B cell (primary cell): ENCODE results near the gene PTX4. TPM values are rescaled to one million over a fixed set of nuclear protein-coding genes. Genes with fewer than 3 reads are reported as not detected.

ENCODE experiments used
- ATAC-seq: fragments of 200-7000 bp; cut with Tn5 transposase; one replicate; pipeline ENCODE4 v1.10.0; 2021; ENCODE audit warnings: low read depth, mild to moderate bottlenecking, moderate number of reproducible peaks, moderate library complexity
- CTCF ChIA-PET: fragments of 350-600 bp; sonication (Branson Sonifier 250); formaldehyde crosslinking; loops from one replicate; lab custom pipeline; 2021; ENCODE audit warnings: antibody characterized with exemption, inconsistent platforms; lab: Charles Lee
- POLR2A ChIA-PET: fragments of 350-600 bp; sonication (Branson Sonifier 250); formaldehyde crosslinking; loops from one replicate; lab custom pipeline; 2021; ENCODE audit warnings: antibody characterized with exemption; lab: Charles Lee
- DNase-seq: peaks from one replicate; pipeline ENCODE4 v3.0.0; 2013
- H2AFZ ChIP-seq: 2 replicates; pipeline ENCODE4 v1.6.1; 2012; ENCODE audit warnings: mild to moderate bottlenecking, low read depth, low read length; ENCODE audit not compliant: insufficient read depth, poor library complexity, severe bottlenecking
- H3K27ac ChIP-seq, 2 donors: 1 replicate in 1 of 2; 2 replicates in 1 of 2; pipeline ENCODE4 v1.5.1; 2012 to 2013; ENCODE audit warnings: low read length in 2 of 2, mild to moderate bottlenecking in 2 of 2, moderate library complexity in 1 of 2
- H3K27me3 ChIP-seq, 4 experiments: fragments of 200-600 bp in 1 of 4; sonication (generic) in 1 of 4; replicated peaks in 1 of 4; 1 replicate in 2 of 4; 2 replicates in 2 of 4; pipeline versions ENCODE4 v1.6.1 to v1.7.0; 2013 to 2016; ENCODE audit warnings: low read length in 3 of 4, mild to moderate bottlenecking in 2 of 4, mixed read lengths in 1 of 4, moderate library complexity in 1 of 4; ENCODE audit not compliant: insufficient read depth in 4 of 4, control insufficient read depth in 3 of 4; ENCODE audit errors: control extremely low read depth in 1 of 4
- H3K36me3 ChIP-seq, 2 experiments: replicated peaks in 1 of 2; 1 replicate in 1 of 2; 2 replicates in 1 of 2; pipeline versions ENCODE4 v1.6.1 to v1.7.1; 2013; ENCODE audit warnings: low read length in 1 of 2; ENCODE audit not compliant: insufficient read depth in 2 of 2, control insufficient read depth in 1 of 2; ENCODE audit errors: control extremely low read depth in 1 of 2, extremely low read depth in 1 of 2
- H3K4me1 ChIP-seq, 2 donors: fragments of 200-600 bp in 1 of 2; sonication (generic) in 1 of 2; 1 replicate in 1 of 2; 2 replicates in 1 of 2; pipeline versions ENCODE4 v1.5.1 to v1.6.1; 2013 to 2017; ENCODE audit warnings: low read length in 2 of 2; ENCODE audit not compliant: control insufficient read depth in 2 of 2, insufficient read depth in 2 of 2
- H3K4me2 ChIP-seq: replicated peaks from 2 replicates; pipeline ENCODE3; 2012; ENCODE audit warnings: mild to moderate bottlenecking, low read depth, low read length; ENCODE audit not compliant: poor library complexity, severe bottlenecking
- H3K4me3 ChIP-seq, 5 experiments: fragments of 200-600 bp in 1 of 5; sonication (generic) in 1 of 5; 1 replicate in 3 of 5; 2 replicates in 2 of 5; pipeline versions ENCODE4 v1.5.1 to v1.7.0; 2011 to 2016; ENCODE audit warnings: low read length in 4 of 5, mild to moderate bottlenecking in 4 of 5, low read depth in 2 of 5, control low read depth in 1 of 5, moderate library complexity in 1 of 5; ENCODE audit not compliant: insufficient read depth in 1 of 5; ENCODE audit errors: control extremely low read depth in 1 of 5, extremely low read depth in 1 of 5
- H3K79me2 ChIP-seq: fragments of 200-600 bp; sonication (generic); one replicate; pipeline ENCODE4 v1.6.0; 2016; ENCODE audit warnings: low read length; ENCODE audit not compliant: control insufficient read depth, insufficient read depth
- H3K9ac ChIP-seq: fragments of 200-600 bp; sonication (generic); 2 replicates; pipeline ENCODE4 v1.6.1; 2017; ENCODE audit warnings: mild to moderate bottlenecking, low read length, moderate library complexity
- H3K9me3 ChIP-seq, 3 donors: one replicate each; pipeline versions ENCODE4 v1.6.1 to v1.7.1; 2013; ENCODE audit warnings: low read length in 2 of 3; ENCODE audit not compliant: control insufficient read depth in 2 of 3, insufficient read depth in 1 of 3; ENCODE audit errors: control extremely low read depth in 1 of 3
- H4K20me1 ChIP-seq: 2 replicates; pipeline ENCODE4 v1.6.0; 2012; ENCODE audit warnings: mild to moderate bottlenecking, low read length; ENCODE audit not compliant: insufficient read depth, control insufficient read depth, poor library complexity, severe bottlenecking
- H3K27ac Mint-ChIP-seq: one replicate; pipeline ENCODE4 v1.8.0; 2021; ENCODE audit warnings: mixed read lengths
- H3K27me3 Mint-ChIP-seq: one replicate; pipeline ENCODE4 v1.8.0; 2021; ENCODE audit warnings: mixed read lengths
- H3K4me1 Mint-ChIP-seq: one replicate; pipeline ENCODE4 v1.8.0; 2021; ENCODE audit warnings: mixed read lengths
- H3K4me3 Mint-ChIP-seq: one replicate; pipeline ENCODE4 v1.8.0; 2021; ENCODE audit warnings: mixed read lengths
- H3K9me3 Mint-ChIP-seq: one replicate; pipeline ENCODE4 v1.8.0; 2022; ENCODE audit warnings: mixed read lengths; ENCODE audit not compliant: insufficient read depth
- CTCF ChIP-seq: fragments of 200-600 bp; IDR thresholded peaks from one replicate; pipeline ENCODE4 v1.8.0; 2022; ENCODE audit warnings: antibody characterized with exemption, mild to moderate bottlenecking
- EZH2 ChIP-seq: IDR thresholded peaks from 2 replicates; pipeline ENCODE4 v1.6.1; 2012; ENCODE audit warnings: borderline replicate concordance, low read depth, mild to moderate bottlenecking, moderate library complexity, low read length; ENCODE audit not compliant: insufficient read depth, poor library complexity, severe bottlenecking
- WGBS: methylation state at CpG from one replicate; pipeline ENCODE4 v1.1.5; 2013; ENCODE audit warnings: missing lambda C conversion rate; ENCODE audit not compliant: insufficient coverage; 5-methylcytosine and 5-hydroxymethylcytosine counted together
- intact Hi-C: fragments of 100-400 bp; cut with micrococcal nuclease; formaldehyde crosslinking; loops from one replicate; pipeline ENCODE4 v1.10.0; 2022
- polyA plus RNA-seq: library from polyadenylated mRNA; depleted of rRNA; stranded (reverse); fragments of >200 nt; gene quantifications from 2 replicates; pipeline ENCODE4 v1.2.3, GENCODE V29; 2012
- total RNA-seq, 2 donors: library from RNA; stranded (reverse); fragments of 120-200 nt in 1 of 2; gene quantifications; 1 replicate in 1 of 2; 2 replicates in 1 of 2; pipeline versions ENCODE4 v1.2.3 to v1.2.4, GENCODE V29; 2013 to 2022

The PTX4 gene
- total and polyA plus RNA-seq, 2 donors (not counting 1 experiment from before 2014, with no cell fraction given), result 0.33 TPM; not detected in 1

- Histone ChIP-seq H3K27ac (peak overlapping the region; percentile 76 to 96), H3K9me3 (no peaks in the 10 kb centered on the region), H3K4me2 (peak overlapping the region; percentile 97), H4K20me1 (peaks cover 47% of the 10 kb centered on the region), H3K4me1 (peaks cover 41 to 63% of the 10 kb centered on the region in 2 donors), H3K36me3 (no peaks in the 10 kb centered on the region), H3K27me3 (no peaks in the 10 kb centered on the region), H3K4me3 (no peak overlapping the region), H3K9ac (no peak overlapping the region), H2AFZ (no peak overlapping the region), H3K79me2 (peaks cover 99% of the 10 kb centered on the region)
- intact Hi-C loops, result no loop called here
- DNase-seq (no peak), ATAC-seq (no peak)
- Mint-ChIP-seq H3K27me3 (no peaks in the 10 kb centered on the region), H3K9me3 (no peaks in the 10 kb centered on the region), H3K4me3 (peak overlapping the region; percentile 83), H3K27ac (peak overlapping the region; percentile 94), H3K4me1 (peaks cover 55% of the 10 kb centered on the region)
- ChIA-PET POLR2A (interaction anchor here (1.0 to 1.1 kb wide), 2 partner anchors 22 to 50 kb away, joined by 3 to 6 read pairs; partner anchors contain the start of gene UQCC4), CTCF (interaction anchor here (1.4 kb wide), 1 partner anchor 107 kb away, joined by 3 read pairs; no protein-coding TSS in a partner anchor)
- 66% methylated on average over 14 of the region's 14 CpGs for WGBS
- TF ChIP-seq CTCF, result no peak
- TF ChIP-seq EZH2, result no peak
These were observed 18.1 kb downstream of the PTX4 start for GRCh38 chr16:1470481-1471251.

- intact Hi-C loops, result loop anchor here (1.0 kb wide), 1 partner anchor 10 kb away; no protein-coding TSS in a partner anchor
- H3K4me1 ChIP-seq, result peaks cover 38 to 57% of the 10 kb centered on the region in 2 donors
- H3K79me2 ChIP-seq, result peaks cover 100% of the 10 kb centered on the region
- no peak overlapping the region for H2AFZ ChIP-seq
- no peaks in the 10 kb centered on the region for H3K9me3 ChIP-seq
- peaks cover 0 to under 1% of the 10 kb centered on the region in 2 experiments for H3K36me3 ChIP-seq
- no peak overlapping the region for H3K9ac ChIP-seq
- peak overlapping the region; percentile 83 for H3K4me3 Mint-ChIP-seq
- peak overlapping the region; percentile 94 for H3K27ac Mint-ChIP-seq
- H3K9me3 Mint-ChIP-seq, result no peaks in the 10 kb centered on the region
- peak overlapping the region; percentile 76 to 96 for H3K27ac ChIP-seq
- POLR2A ChIA-PET, result no interaction called here
- CTCF ChIA-PET, result no interaction called here
- peaks cover 52% of the 10 kb centered on the region for H3K4me1 Mint-ChIP-seq
- peak overlapping the region in 2 of 5 experiments; percentile 5 to 31 for H3K4me3 ChIP-seq
- 81% methylated on average over 19 of the region's 20 CpGs for WGBS
- peaks cover 52% of the 10 kb centered on the region for H4K20me1 ChIP-seq
- TF ChIP-seq CTCF, result no peak
- TF ChIP-seq EZH2, result no peak
- H3K27me3 Mint-ChIP-seq, result no peaks in the 10 kb centered on the region
- ATAC-seq, result peak; percentile 65
- H3K27me3 ChIP-seq, result no peaks in the 10 kb centered on the region
- peak; percentile 62 for DNase-seq
- H3K4me2 ChIP-seq, result peak overlapping the region; percentile 97
These were observed 19.0 kb downstream of the PTX4 start for GRCh38 chr16:1469693-1470201.
